H1 (cell line): ENCODE measurements around the gene PCDHA1. TPM values are rescaled to one million over a fixed set of nuclear protein-coding genes. Genes with fewer than 3 reads are reported as not detected.

Source experiments
- CTCF ChIA-PET: fragments of 300-600 bp; sonication (Branson Sonifier 250); formaldehyde crosslinking; loops from one replicate; lab custom pipeline; 2021; ENCODE audit not compliant: partially characterized antibody; lab: Charles Lee
- POLR2A ChIA-PET: fragments of 300-600 bp; sonication (Branson Sonifier 250); formaldehyde crosslinking; loops from one replicate; lab custom pipeline; 2021; ENCODE audit warnings: inconsistent platforms; ENCODE audit not compliant: partially characterized antibody; lab: Charles Lee
- DNase-seq, 2 experiments: peaks; one replicate each; pipeline versions ENCODE4 v3.0.0 to v3.0.0-alpha.2; 2010 to 2022; ENCODE audit warnings: low spot score in 2 of 2, low read depth in 1 of 2, mixed read lengths in 1 of 2
- FAIRE-seq: peaks from 2 replicates; lab custom pipeline; 2011; peaks lifted over from hg19 to GRCh38; lab: Jason Lieb, UNC
- H2AFZ ChIP-seq: 2 replicates; pipeline ENCODE4 v1.8.1; 2012; ENCODE audit warnings: low read length, inconsistent platforms
- H2AK5ac ChIP-seq: 2 replicates; pipeline ENCODE4 v1.6.1; 2013; ENCODE audit warnings: low read depth, low read length
- H2BK120ac ChIP-seq: replicated peaks from 2 replicates; pipeline ENCODE3; 2013; ENCODE audit warnings: low read depth, low read length, inconsistent platforms
- H2BK12ac ChIP-seq: 2 replicates; pipeline ENCODE4 v1.6.1; 2013; ENCODE audit warnings: low read depth, low read length
- H2BK15ac ChIP-seq: 2 replicates; pipeline ENCODE4 v1.6.1; 2013; ENCODE audit warnings: low read length
- H2BK20ac ChIP-seq: 2 replicates; pipeline ENCODE4 v1.6.1; 2013; ENCODE audit warnings: low read length
- H2BK5ac ChIP-seq: 2 replicates; pipeline ENCODE4 v1.6.1; 2013; ENCODE audit warnings: low read depth, low read length
- H3K14ac ChIP-seq: 2 replicates; pipeline ENCODE4 v1.6.1; 2013; ENCODE audit warnings: inconsistent platforms; ENCODE audit not compliant: insufficient read length
- H3K18ac ChIP-seq: 2 replicates; pipeline ENCODE4 v1.6.1; 2013; ENCODE audit warnings: low read length; ENCODE audit errors: extremely low read depth
- H3K23ac ChIP-seq: 2 replicates; pipeline ENCODE4 v1.6.1; 2013; ENCODE audit warnings: inconsistent platforms; ENCODE audit not compliant: insufficient read length
- H3K23me2 ChIP-seq: 2 replicates; pipeline ENCODE4 v1.6.1; 2013; ENCODE audit warnings: low read depth, low read length
- H3K27ac ChIP-seq: 2 replicates; pipeline ENCODE4 v1.6.1; 2011; ENCODE audit warnings: low read depth, low read length, inconsistent platforms
- H3K27me3 ChIP-seq, 4 experiments: replicated peaks in 1 of 4; 1 replicate in 1 of 4; 2 replicates in 3 of 4; pipeline versions ENCODE4 v1.6.1 to v1.8.1; 2011 to 2013; ENCODE audit warnings: low read length in 3 of 4, mild to moderate bottlenecking in 3 of 4, inconsistent platforms in 2 of 4, mixed read lengths in 2 of 4, moderate library complexity in 1 of 4; ENCODE audit not compliant: control insufficient read depth in 3 of 4, insufficient read depth in 3 of 4; ENCODE audit errors: extremely low read depth in 1 of 4
- H3K36me3 ChIP-seq, 4 experiments: 2 replicates each; pipeline versions ENCODE4 v1.6.1 to v1.8.1; 2011 to 2013; ENCODE audit warnings: mild to moderate bottlenecking in 4 of 4, low read length in 3 of 4, moderate library complexity in 2 of 4, control low read depth in 1 of 4, inconsistent platforms in 1 of 4; ENCODE audit not compliant: insufficient read depth in 4 of 4, control insufficient read depth in 2 of 4
- H3K4ac ChIP-seq: replicated peaks from 2 replicates; pipeline ENCODE3; 2013; ENCODE audit warnings: low read length, low read depth, mixed read lengths, inconsistent platforms; ENCODE audit not compliant: insufficient read length
- H3K4me1 ChIP-seq, 4 experiments: replicated peaks in 1 of 4; 1 replicate in 1 of 4; 2 replicates in 3 of 4; pipeline versions ENCODE4 v1.6.1 to v1.8.1; 2011 to 2013; ENCODE audit warnings: low read length in 3 of 4, inconsistent platforms in 2 of 4, mixed read lengths in 1 of 4; ENCODE audit not compliant: insufficient read depth in 4 of 4, control insufficient read depth in 3 of 4
- H3K4me2 ChIP-seq, 2 experiments: 2 replicates each; pipeline versions ENCODE4 v1.6.1 to v1.8.1; 2011 to 2013; ENCODE audit warnings: low read depth in 2 of 2, low read length in 2 of 2, control low read depth in 1 of 2, inconsistent platforms in 1 of 2, mild to moderate bottlenecking in 1 of 2; ENCODE audit not compliant: insufficient read depth in 1 of 2
- H3K4me3 ChIP-seq, 4 experiments: fragments of 200-600, 300-600 bp in 1 of 4; sonication (generic), shearing (Covaris generic), sonication (Bioruptor Twin) in 1 of 4; 2 replicates each; pipeline versions ENCODE4 v1.5.1 to v1.8.1; 2011 to 2016; ENCODE audit warnings: low read length in 4 of 4, low read depth in 3 of 4, control low read depth in 2 of 4, inconsistent platforms in 2 of 4, mild to moderate bottlenecking in 2 of 4, mixed read lengths in 1 of 4, moderate library complexity in 1 of 4; ENCODE audit not compliant: insufficient read depth in 2 of 4; ENCODE audit errors: extremely low read depth in 1 of 4
- H3K56ac ChIP-seq: replicated peaks from 2 replicates; pipeline ENCODE3; 2013; ENCODE audit warnings: low read depth, mild to moderate bottlenecking, mixed read lengths, low read length, inconsistent platforms; ENCODE audit not compliant: insufficient read length
- H3K79me1 ChIP-seq: 2 replicates; pipeline ENCODE4 v1.6.1; 2013; ENCODE audit warnings: low read depth, low read length, control low read depth
- H3K79me2 ChIP-seq, 2 experiments: 2 replicates each; pipeline versions ENCODE4 v1.6.1 to v1.8.1; 2012 to 2013; ENCODE audit warnings: low read length in 2 of 2, mild to moderate bottlenecking in 2 of 2, inconsistent platforms in 1 of 2; ENCODE audit not compliant: insufficient read depth in 2 of 2, control insufficient read depth in 1 of 2
- H3K9ac ChIP-seq, 4 experiments: replicated peaks in 1 of 4; 1 replicate in 1 of 4; 2 replicates in 3 of 4; pipeline versions ENCODE4 v1.6.1 to v1.8.1; 2011 to 2013; ENCODE audit warnings: low read depth in 3 of 4, low read length in 3 of 4, control low read depth in 2 of 4, mild to moderate bottlenecking in 2 of 4, moderate library complexity in 2 of 4, inconsistent platforms in 1 of 4; ENCODE audit errors: extremely low read depth in 1 of 4
- H3K9me3 ChIP-seq, 2 experiments: 2 replicates each; pipeline versions ENCODE4 v1.6.1 to v1.8.1; 2012 to 2013; ENCODE audit warnings: mild to moderate bottlenecking in 2 of 2, moderate library complexity in 2 of 2, control low read depth in 1 of 2, inconsistent platforms in 1 of 2, low read depth in 1 of 2, low read length in 1 of 2, mixed read lengths in 1 of 2; ENCODE audit not compliant: insufficient read depth in 2 of 2
- H4K20me1 ChIP-seq, 2 experiments: replicated peaks in 1 of 2; 2 replicates each; pipeline versions ENCODE3 to v1.8.1; 2011 to 2013; ENCODE audit warnings: inconsistent platforms in 2 of 2, low read length in 2 of 2, mild to moderate bottlenecking in 1 of 2; ENCODE audit not compliant: insufficient read depth in 2 of 2, control insufficient read depth in 1 of 2
- H4K5ac ChIP-seq: 2 replicates; pipeline ENCODE4 v1.6.1; 2013; ENCODE audit warnings: low read length, low read depth, mixed read lengths, inconsistent platforms; ENCODE audit not compliant: insufficient read length
- H4K8ac ChIP-seq: 2 replicates; pipeline ENCODE4 v1.8.0; 2013; ENCODE audit warnings: mild to moderate bottlenecking, moderate library complexity, low read length, inconsistent platforms; ENCODE audit not compliant: insufficient read depth; ENCODE audit errors: extremely low read depth
- H4K91ac ChIP-seq: replicated peaks from 2 replicates; pipeline ENCODE3; 2013; ENCODE audit warnings: low read length, mixed read lengths, inconsistent platforms; ENCODE audit not compliant: insufficient read length
- TAF7 ChIP-seq: optimal IDR thresholded peaks from 2 replicates; pipeline ENCODE3; 2011; ENCODE audit warnings: low read depth, mild to moderate bottlenecking, inconsistent platforms, low read length, moderate library complexity, borderline replicate concordance
- WGBS, 2 experiments: shearing (Covaris generic) in 1 of 2; methylation state at CpG; one replicate each; pipeline versions ENCODE4 v1.1.6 to v1.1.7; 2013 to 2015; ENCODE audit warnings: low lambda C conversion rate in 2 of 2, mixed read lengths in 2 of 2, inconsistent platforms in 1 of 2, low coverage in 1 of 2, missing lambda C conversion rate in 1 of 2; ENCODE audit not compliant: insufficient replicate concordance in 2 of 2, insufficient coverage in 1 of 2, insufficient read length in 1 of 2; ENCODE audit errors: extremely low coverage in 1 of 2, missing lambda C conversion rate in 1 of 2; 5-methylcytosine and 5-hydroxymethylcytosine counted together
- polyA plus RNA-seq, 7 experiments: library from polyadenylated mRNA; depleted of rRNA in 3 of 7; stranded (reverse) in 5 of 7; unstranded in 2 of 7; fragments of >200 nt in 5 of 7; fragments of 200-250 nt in 2 of 7; gene quantifications; 1 replicate in 5 of 7; 2 replicates in 1 of 7; 4 replicates in 1 of 7; pipeline versions ENCODE4 v1.2.1 to v1.2.3, GENCODE V29; 2011 to 2013; ENCODE audit warnings: missing spikeins in 2 of 7, mixed read lengths in 2 of 7
- total RNA-seq: library from RNA; stranded (reverse); fragmentation: NEBNext Ultra II Directional; extraction: Animal tissue kit (Norgen Biotek cat#: 25700); gene quantifications from 2 replicates; pipeline ENCODE4 v1.2.1, GENCODE V29; 2021
- TF ChIP-seq, protein P1 (sequence below), 3 experiments: IDR thresholded peaks; 1 replicate in 2 of 3; 2 replicates in 1 of 3; pipeline versions ENCODE4 v1.5.1 to v1.6.1; 2011; ENCODE audit warnings: low read length in 3 of 3, mild to moderate bottlenecking in 3 of 3, inconsistent platforms in 2 of 3, low read depth in 1 of 3, moderate library complexity in 1 of 3; ENCODE audit not compliant: insufficient read depth in 1 of 3; ENCODE audit errors: control extremely low read depth in 1 of 3

PCDHA1 gene
- total and polyA plus RNA-seq, 2 of the 8 experiments (the other 6 are each of a cell fraction or from before 2014, with no cell fraction given) = 0.23 to 0.50 TPM

DNA sequence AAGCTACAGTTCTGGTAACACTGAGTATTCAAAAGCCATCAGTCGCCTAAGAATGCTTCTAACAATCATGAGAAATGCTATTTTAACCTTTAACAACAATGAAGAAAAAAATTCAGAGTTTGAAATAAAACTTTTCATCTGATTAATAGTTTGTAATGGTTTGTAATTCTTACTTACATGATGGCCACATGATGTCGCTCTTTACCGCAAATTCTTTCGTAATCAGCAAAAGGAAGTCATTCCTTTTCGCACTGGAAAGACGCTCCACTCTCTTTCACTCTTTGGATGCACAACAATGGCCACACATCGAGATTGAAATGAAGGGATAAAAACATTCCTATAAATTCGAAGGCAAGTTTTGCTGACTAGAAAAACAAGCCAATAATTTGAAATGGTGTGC, 48.1 kb downstream of the PCDHA1 start, which contains the start of gene PCDHA7:
Gene PCDHA7, plus strand, starts transcription at position 277 of the 400 bp plus-strand sequence. Its CDS starts 115 bp downstream, at position 392.
- Histone ChIP-seq H3K4ac (no peak within 1 kb of the TSS), H3K9me3 (peaks cover 0 to 21% of the 10 kb centered on the region in 2 experiments; a peak in 2 of 4 replicates), H2BK120ac (no peak within 1 kb of the TSS), H2BK5ac (no peak within 1 kb of the TSS), H4K8ac (no peak within 1 kb of the TSS; the same call in 1 of the 2 replicates), H3K79me1 (no peaks in the 10 kb centered on the region), H3K18ac (no peak within 1 kb of the TSS; the same call in 1 of the 2 replicates), H3K27me3 (no peaks in the 10 kb centered on the region), H3K36me3 (peaks cover 0 to 9% (median 0%) of the 10 kb centered on the region in 4 experiments; a peak in 2 of 8 replicates), H3K23ac (no peak within 1 kb of the TSS), H3K4me1 (no peaks in the 10 kb centered on the region), H4K20me1 (no peaks in the 10 kb centered on the region), H2BK15ac (no peak within 1 kb of the TSS), H3K79me2 (no peaks in the 10 kb centered on the region; a peak in 1 of 4 replicates), H3K4me2 (peak within 1 kb of the TSS in 1 of 2 experiments; percentile 59; a peak in 1 of 4 replicates), H4K5ac (no peak within 1 kb of the TSS), H2BK12ac (no peak within 1 kb of the TSS), H3K9ac (peak within 1 kb of the TSS in 1 of 4 experiments; percentile 63; a peak in 1 of 7 replicates), H2AK5ac (no peak within 1 kb of the TSS), H4K91ac (no peak within 1 kb of the TSS), H2AFZ (no peak within 1 kb of the TSS), H2BK20ac (no peak within 1 kb of the TSS), H3K56ac (no peak within 1 kb of the TSS), H3K23me2 (no peaks in the 10 kb centered on the region), H3K4me3 (peak within 1 kb of the TSS in 1 of 4 experiments; percentile 59; a peak in 2 of 8 replicates), H3K27ac (no peak within 1 kb of the TSS), H3K14ac (no peak within 1 kb of the TSS)
- ChIA-PET CTCF (interaction anchor here (1.1 to 2.2 kb wide), 7 partner anchors 8 to 217 kb away, joined by 3 to 6 read pairs (median 4); partner anchors contain the start of genes PCDHA11, PCDHA5 and PCDHB1), POLR2A (no interaction called here)
- DNase-seq (no peak), FAIRE-seq (no peak)
- 84% methylated on average over 8 of the region's 8 CpGs; no CpG with 5 or more reads in 1 of the 2 experiments for WGBS, 2 experiments
- TF ChIP-seq TAF7 = no peak
- TF ChIP-seq, protein P1, sequence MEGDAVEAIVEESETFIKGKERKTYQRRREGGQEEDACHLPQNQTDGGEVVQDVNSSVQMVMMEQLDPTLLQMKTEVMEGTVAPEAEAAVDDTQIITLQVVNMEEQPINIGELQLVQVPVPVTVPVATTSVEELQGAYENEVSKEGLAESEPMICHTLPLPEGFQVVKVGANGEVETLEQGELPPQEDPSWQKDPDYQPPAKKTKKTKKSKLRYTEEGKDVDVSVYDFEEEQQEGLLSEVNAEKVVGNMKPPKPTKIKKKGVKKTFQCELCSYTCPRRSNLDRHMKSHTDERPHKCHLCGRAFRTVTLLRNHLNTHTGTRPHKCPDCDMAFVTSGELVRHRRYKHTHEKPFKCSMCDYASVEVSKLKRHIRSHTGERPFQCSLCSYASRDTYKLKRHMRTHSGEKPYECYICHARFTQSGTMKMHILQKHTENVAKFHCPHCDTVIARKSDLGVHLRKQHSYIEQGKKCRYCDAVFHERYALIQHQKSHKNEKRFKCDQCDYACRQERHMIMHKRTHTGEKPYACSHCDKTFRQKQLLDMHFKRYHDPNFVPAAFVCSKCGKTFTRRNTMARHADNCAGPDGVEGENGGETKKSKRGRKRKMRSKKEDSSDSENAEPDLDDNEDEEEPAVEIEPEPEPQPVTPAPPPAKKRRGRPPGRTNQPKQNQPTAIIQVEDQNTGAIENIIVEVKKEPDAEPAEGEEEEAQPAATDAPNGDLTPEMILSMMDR (IDR thresholded peaks at IDR 0.05; ENCODE audit: control extremely low read depth in 1 of 3, insufficient read depth in 1 of 3, low read depth in 1 of 3, low read length in 3 of 3) = peak in 1 of 3 experiments; percentile 11; a peak in 1 of 4 replicates
